ENCODE results near the gene IL34. TPM values are rescaled to one million over a fixed set of nuclear protein-coding genes. Genes with fewer than 3 reads are reported as not detected.

IL34 gene
- total and polyA plus RNA-seq, 2 of the 8 experiments (the other 6 are each of a cell fraction or from before 2014, with no cell fraction given), result 4.6 to 5.6 TPM

DNA sequence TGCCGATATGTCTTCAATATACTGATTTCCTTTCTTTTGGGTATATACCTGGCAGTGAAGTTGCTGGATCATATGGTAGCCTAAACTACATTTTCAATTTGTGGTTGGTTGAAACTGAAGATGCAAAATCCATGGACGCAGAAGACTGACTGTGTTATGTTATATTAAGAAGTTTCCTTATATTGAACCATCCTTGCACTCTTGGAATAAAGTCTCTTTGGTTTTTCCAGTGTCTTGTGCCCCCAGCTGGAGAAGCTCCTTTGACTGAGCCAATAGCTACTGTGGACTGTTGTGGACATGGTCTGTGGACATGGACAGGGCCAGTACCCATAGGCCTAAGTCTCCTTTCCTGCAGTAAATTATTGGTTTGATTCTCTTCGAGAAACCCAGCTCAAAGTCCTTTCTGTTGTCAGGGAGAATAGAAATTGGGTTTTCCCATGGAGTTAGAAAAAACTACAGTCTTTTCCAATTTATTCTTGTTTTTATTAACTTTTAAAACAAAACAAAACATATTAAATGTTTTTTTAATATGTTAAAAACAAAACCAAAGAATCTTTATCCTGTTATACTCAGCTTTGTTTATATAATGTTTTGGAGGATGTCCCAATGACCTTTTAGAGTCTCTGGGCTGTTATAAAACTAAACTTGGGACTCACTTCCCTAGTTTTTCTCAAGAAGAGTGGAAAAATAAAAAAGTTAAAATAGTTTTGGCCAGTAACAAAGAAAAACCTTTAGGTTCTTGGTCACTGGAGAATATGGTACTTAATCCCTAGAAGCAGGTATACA is 15.2 kb upstream of the IL34 start (continued):
- TF ChIP-seq, protein P1, sequence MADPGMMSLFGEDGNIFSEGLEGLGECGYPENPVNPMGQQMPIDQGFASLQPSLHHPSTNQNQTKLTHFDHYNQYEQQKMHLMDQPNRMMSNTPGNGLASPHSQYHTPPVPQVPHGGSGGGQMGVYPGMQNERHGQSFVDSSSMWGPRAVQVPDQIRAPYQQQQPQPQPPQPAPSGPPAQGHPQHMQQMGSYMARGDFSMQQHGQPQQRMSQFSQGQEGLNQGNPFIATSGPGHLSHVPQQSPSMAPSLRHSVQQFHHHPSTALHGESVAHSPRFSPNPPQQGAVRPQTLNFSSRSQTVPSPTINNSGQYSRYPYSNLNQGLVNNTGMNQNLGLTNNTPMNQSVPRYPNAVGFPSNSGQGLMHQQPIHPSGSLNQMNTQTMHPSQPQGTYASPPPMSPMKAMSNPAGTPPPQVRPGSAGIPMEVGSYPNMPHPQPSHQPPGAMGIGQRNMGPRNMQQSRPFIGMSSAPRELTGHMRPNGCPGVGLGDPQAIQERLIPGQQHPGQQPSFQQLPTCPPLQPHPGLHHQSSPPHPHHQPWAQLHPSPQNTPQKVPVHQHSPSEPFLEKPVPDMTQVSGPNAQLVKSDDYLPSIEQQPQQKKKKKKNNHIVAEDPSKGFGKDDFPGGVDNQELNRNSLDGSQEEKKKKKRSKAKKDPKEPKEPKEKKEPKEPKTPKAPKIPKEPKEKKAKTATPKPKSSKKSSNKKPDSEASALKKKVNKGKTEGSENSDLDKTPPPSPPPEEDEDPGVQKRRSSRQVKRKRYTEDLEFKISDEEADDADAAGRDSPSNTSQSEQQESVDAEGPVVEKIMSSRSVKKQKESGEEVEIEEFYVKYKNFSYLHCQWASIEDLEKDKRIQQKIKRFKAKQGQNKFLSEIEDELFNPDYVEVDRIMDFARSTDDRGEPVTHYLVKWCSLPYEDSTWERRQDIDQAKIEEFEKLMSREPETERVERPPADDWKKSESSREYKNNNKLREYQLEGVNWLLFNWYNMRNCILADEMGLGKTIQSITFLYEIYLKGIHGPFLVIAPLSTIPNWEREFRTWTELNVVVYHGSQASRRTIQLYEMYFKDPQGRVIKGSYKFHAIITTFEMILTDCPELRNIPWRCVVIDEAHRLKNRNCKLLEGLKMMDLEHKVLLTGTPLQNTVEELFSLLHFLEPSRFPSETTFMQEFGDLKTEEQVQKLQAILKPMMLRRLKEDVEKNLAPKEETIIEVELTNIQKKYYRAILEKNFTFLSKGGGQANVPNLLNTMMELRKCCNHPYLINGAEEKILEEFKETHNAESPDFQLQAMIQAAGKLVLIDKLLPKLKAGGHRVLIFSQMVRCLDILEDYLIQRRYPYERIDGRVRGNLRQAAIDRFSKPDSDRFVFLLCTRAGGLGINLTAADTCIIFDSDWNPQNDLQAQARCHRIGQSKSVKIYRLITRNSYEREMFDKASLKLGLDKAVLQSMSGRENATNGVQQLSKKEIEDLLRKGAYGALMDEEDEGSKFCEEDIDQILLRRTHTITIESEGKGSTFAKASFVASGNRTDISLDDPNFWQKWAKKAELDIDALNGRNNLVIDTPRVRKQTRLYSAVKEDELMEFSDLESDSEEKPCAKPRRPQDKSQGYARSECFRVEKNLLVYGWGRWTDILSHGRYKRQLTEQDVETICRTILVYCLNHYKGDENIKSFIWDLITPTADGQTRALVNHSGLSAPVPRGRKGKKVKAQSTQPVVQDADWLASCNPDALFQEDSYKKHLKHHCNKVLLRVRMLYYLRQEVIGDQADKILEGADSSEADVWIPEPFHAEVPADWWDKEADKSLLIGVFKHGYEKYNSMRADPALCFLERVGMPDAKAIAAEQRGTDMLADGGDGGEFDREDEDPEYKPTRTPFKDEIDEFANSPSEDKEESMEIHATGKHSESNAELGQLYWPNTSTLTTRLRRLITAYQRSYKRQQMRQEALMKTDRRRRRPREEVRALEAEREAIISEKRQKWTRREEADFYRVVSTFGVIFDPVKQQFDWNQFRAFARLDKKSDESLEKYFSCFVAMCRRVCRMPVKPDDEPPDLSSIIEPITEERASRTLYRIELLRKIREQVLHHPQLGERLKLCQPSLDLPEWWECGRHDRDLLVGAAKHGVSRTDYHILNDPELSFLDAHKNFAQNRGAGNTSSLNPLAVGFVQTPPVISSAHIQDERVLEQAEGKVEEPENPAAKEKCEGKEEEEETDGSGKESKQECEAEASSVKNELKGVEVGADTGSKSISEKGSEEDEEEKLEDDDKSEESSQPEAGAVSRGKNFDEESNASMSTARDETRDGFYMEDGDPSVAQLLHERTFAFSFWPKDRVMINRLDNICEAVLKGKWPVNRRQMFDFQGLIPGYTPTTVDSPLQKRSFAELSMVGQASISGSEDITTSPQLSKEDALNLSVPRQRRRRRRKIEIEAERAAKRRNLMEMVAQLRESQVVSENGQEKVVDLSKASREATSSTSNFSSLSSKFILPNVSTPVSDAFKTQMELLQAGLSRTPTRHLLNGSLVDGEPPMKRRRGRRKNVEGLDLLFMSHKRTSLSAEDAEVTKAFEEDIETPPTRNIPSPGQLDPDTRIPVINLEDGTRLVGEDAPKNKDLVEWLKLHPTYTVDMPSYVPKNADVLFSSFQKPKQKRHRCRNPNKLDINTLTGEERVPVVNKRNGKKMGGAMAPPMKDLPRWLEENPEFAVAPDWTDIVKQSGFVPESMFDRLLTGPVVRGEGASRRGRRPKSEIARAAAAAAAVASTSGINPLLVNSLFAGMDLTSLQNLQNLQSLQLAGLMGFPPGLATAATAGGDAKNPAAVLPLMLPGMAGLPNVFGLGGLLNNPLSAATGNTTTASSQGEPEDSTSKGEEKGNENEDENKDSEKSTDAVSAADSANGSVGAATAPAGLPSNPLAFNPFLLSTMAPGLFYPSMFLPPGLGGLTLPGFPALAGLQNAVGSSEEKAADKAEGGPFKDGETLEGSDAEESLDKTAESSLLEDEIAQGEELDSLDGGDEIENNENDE (IDR thresholded peaks at IDR 0.05; ENCODE audit: insufficient replicate concordance, low read length), result no peak
- TF ChIP-seq POLR2AphosphoS5 (IDR thresholded peaks at IDR 0.05; ENCODE audit: low read depth, low read length) (no peak), CHD1 (IDR thresholded peaks at IDR 0.05; ENCODE audit: low read depth, low read length) (no peak), EZH2 (IDR thresholded peaks at IDR 0.05; ENCODE audit: low read depth, low read length, severe bottlenecking) (no peak), POU5F1 (IDR thresholded peaks at IDR 0.05; ENCODE audit: low read depth, low read length) (no peak), YY1 (IDR thresholded peaks at IDR 0.05; ENCODE audit: low read depth, low read length) (no peak), FOSL1 (IDR thresholded peaks at IDR 0.05; ENCODE audit: insufficient read depth, low read depth, low read length) (no peak)

Measured in H1 (cell line).